Stimulated activated naive CD8-positive, alpha-beta T cell treated with anti-CD3 and anti-CD28 coated beads, Interleukin-15, amount 100 ng/mL, for 72 hours (primary cell): ENCODE results near the gene GTPBP1.

ENCODE experiments used
- ATAC-seq: fragments of 150-1000 bp; cut with Tn5 transposase; 2 replicates; pipeline ENCODE4 v1.10.0; 2021; ENCODE audit warnings: mild to moderate bottlenecking, moderate library complexity
- DNase-seq, 2 donors: peaks; one replicate each; pipeline ENCODE4 v3.0.0; 2021 to 2022
- H3K27ac Mint-ChIP-seq, 2 donors: one replicate each; pipeline ENCODE4 v1.8.0; 2022; ENCODE audit warnings: mild to moderate bottlenecking in 2 of 2, mixed read lengths in 2 of 2, moderate library complexity in 2 of 2
- H3K27me3 Mint-ChIP-seq: one replicate; pipeline ENCODE4 v1.8.0; 2022; ENCODE audit warnings: mixed read lengths
- H3K4me1 Mint-ChIP-seq: one replicate; pipeline ENCODE4 v1.8.0; 2022; ENCODE audit warnings: mild to moderate bottlenecking, mixed read lengths
- H3K4me3 Mint-ChIP-seq, 2 donors: one replicate each; pipeline ENCODE4 v1.8.0; 2022; ENCODE audit warnings: mild to moderate bottlenecking in 2 of 2, mixed read lengths in 2 of 2, moderate library complexity in 1 of 2
- H3K9me3 Mint-ChIP-seq, 2 donors: one replicate each; pipeline ENCODE4 v1.8.0; 2022; ENCODE audit warnings: mixed read lengths in 2 of 2

Gene GTPBP1

DNA sequence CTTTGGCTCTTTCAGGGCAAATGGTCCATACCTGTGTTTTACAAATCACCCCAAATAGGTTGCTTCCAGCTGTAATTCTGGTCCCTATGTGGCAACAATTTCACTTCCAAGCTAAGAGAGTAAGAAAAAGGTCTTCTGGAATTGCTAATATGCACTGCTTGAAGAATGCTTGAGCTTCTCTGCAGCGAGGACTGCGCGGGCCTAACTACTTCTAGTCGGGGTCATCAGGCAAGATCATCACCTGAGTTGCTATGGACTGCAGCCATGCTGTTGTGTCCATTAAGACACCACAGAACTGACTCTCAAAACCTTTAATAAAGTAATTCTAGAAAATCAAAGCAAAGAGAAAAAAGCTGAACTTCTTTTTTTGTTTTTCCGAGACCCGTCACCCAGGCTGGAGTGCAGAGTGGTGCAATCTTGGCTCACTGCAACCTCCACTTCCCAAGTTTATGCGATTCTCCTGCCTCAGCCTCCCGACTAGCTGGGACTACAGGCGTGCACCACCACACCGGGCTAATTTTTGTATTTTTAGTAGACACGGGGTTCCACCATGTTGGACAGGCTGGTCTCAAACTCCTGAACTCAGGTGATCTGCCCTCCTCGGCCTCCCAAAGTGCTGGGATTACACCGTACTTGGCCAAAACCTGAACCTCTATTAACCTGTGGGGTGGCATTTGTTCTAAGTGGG is 7.2 kb upstream of the GTPBP1 start:
- DNase-seq: no peak
- no peaks in the 10 kb centered on the region for H3K9me3 Mint-ChIP-seq
- H3K27ac Mint-ChIP-seq: peak overlapping the region in 1 of 2 donors; percentile 74
- H3K4me1 Mint-ChIP-seq: peaks cover 56% of the 10 kb centered on the region
- ATAC-seq: no peak
- H3K4me3 Mint-ChIP-seq: peak overlapping the region; percentile 91 to 98
- H3K27me3 Mint-ChIP-seq: no peaks in the 10 kb centered on the region

- DNase-seq (no peak), ATAC-seq (no peak)
- H3K27ac Mint-ChIP-seq: peak overlapping the region in 1 of 2 donors; percentile 69
- H3K9me3 Mint-ChIP-seq: no peaks in the 10 kb centered on the region
- H3K4me3 Mint-ChIP-seq: peak overlapping the region; percentile 91 to 98
- peaks cover 52% of the 10 kb centered on the region for H3K4me1 Mint-ChIP-seq
- H3K27me3 Mint-ChIP-seq: no peaks in the 10 kb centered on the region
These were observed 6.6 kb upstream of the GTPBP1 start for GRCh38 chr22:38699143-38699542.

GRCh38 chr22:38699784-38700183 is 6.0 kb upstream of the GTPBP1 start:
- DNase-seq (no peak), ATAC-seq (no peak)
- H3K9me3 Mint-ChIP-seq: no peaks in the 10 kb centered on the region
- no peaks in the 10 kb centered on the region for H3K27me3 Mint-ChIP-seq
- peak overlapping the region; percentile 91 to 98 for H3K4me3 Mint-ChIP-seq
- peak overlapping the region; percentile 40 to 95 for H3K27ac Mint-ChIP-seq
- peaks cover 49% of the 10 kb centered on the region for H3K4me1 Mint-ChIP-seq

DNA sequence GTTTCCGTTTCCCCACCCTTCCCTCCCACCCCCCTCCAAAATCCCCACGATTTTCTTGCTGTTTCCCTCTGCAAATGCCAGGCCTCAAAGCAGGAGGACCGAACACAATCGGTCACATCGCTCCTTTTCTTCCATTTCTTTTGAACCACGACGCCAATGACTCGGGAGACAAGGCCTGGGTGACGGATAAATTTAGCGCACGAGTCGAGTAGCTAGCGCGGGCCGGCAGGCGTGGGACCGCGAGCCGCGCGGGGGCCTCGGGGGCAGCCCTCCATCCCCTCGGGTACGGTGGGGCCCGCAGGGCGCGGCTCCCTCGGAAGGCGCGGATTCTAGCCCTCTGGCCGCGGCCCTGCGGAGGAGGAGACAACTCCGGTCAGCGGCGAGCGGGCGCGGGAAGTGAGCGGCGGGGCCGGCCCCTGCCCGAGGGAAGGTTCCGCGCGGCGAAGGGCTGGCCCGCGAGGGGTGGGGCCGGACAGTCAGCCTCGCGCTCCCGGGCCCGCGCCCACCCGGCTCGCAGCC is 5.4 kb upstream of the GTPBP1 start:
- ATAC-seq: peak; percentile 22
- Mint-ChIP-seq H3K4me1 (peaks cover 48% of the 10 kb centered on the region), H3K4me3 (peak overlapping the region; percentile 91 to 98), H3K27ac (peak overlapping the region; percentile 95 to 97), H3K27me3 (no peaks in the 10 kb centered on the region), H3K9me3 (no peaks in the 10 kb centered on the region)
- no peak for DNase-seq

GRCh38 chr22:38700789-38701628 is 4.7 kb upstream of the GTPBP1 start, which contains the start of gene JOSD1:
TSS of gene JOSD1 (minus strand) at chr22:38700943. CDS start at chr22:38699987, 956 bp downstream.
- peak; percentile 99 for DNase-seq

GRCh38 chr22:38704654-38705234 is 1.0 kb upstream of the GTPBP1 start:
- peak overlapping the region; percentile 93 to 95 for H3K27ac Mint-ChIP-seq
- no peak for DNase-seq
- H3K4me1 Mint-ChIP-seq: peaks cover 48% of the 10 kb centered on the region
- no peaks in the 10 kb centered on the region for H3K9me3 Mint-ChIP-seq
- H3K4me3 Mint-ChIP-seq: peak overlapping the region; percentile 86 to 87
- ATAC-seq: no peak
- no peaks in the 10 kb centered on the region for H3K27me3 Mint-ChIP-seq

More at GRCh38 chr22:38700789-38701628, 4.7 kb upstream of the GTPBP1 start, which contains the start of gene JOSD1:
- ATAC-seq: peak; percentile 65
- Mint-ChIP-seq H3K4me1 (peaks cover 47% of the 10 kb centered on the region), H3K9me3 (no peaks in the 10 kb centered on the region), H3K27ac (peak within 1 kb of the TSS; percentile 97), H3K27me3 (no peaks in the 10 kb centered on the region), H3K4me3 (peak within 1 kb of the TSS; percentile 91 to 98)

GRCh38 chr22:38706101-38706900 is 557 bp downstream of the GTPBP1 start:
- no peak for ATAC-seq
- Mint-ChIP-seq H3K9me3 (no peaks in the 10 kb centered on the region), H3K27ac (peak overlapping the region; percentile 89 to 95), H3K4me1 (peaks cover 54% of the 10 kb centered on the region), H3K27me3 (no peaks in the 10 kb centered on the region), H3K4me3 (peak overlapping the region; percentile 93 to 95)
- DNase-seq: peak in 1 of 2 donors; percentile 50

- ATAC-seq (no peak), DNase-seq (no peak)
- Mint-ChIP-seq H3K9me3 (no peaks in the 10 kb centered on the region), H3K4me3 (peak overlapping the region; percentile 93 to 95), H3K27me3 (no peaks in the 10 kb centered on the region), H3K27ac (peak overlapping the region; percentile 89 to 95), H3K4me1 (peaks cover 51% of the 10 kb centered on the region)
These were observed 1.1 kb downstream of the GTPBP1 start for GRCh38 chr22:38706901-38707195.

GRCh38 chr22:38707346-38707745 is 1.6 kb downstream of the GTPBP1 start:
- ATAC-seq (no peak), DNase-seq (no peak)
- H3K4me3 Mint-ChIP-seq: peak overlapping the region; percentile 93 to 95
- peak overlapping the region in 1 of 2 donors; percentile 89 for H3K27ac Mint-ChIP-seq
- H3K27me3 Mint-ChIP-seq: no peaks in the 10 kb centered on the region
- H3K4me1 Mint-ChIP-seq: peaks cover 54% of the 10 kb centered on the region
- H3K9me3 Mint-ChIP-seq: no peaks in the 10 kb centered on the region

- Mint-ChIP-seq H3K27me3 (no peaks in the 10 kb centered on the region), H3K4me1 (peaks cover 60% of the 10 kb centered on the region), H3K4me3 (peak overlapping the region; percentile 93 to 95), H3K9me3 (no peaks in the 10 kb centered on the region), H3K27ac (no peak overlapping the region)
- ATAC-seq: no peak
- no peak for DNase-seq
These were observed 2.2 kb downstream of the GTPBP1 start for GRCh38 chr22:38707984-38708383.

GRCh38 chr22:38709306-38709705 is 3.6 kb downstream of the GTPBP1 start:
- no peak overlapping the region for H3K27ac Mint-ChIP-seq
- ATAC-seq: no peak
- DNase-seq: no peak
- peak overlapping the region in 1 of 2 donors; percentile 14 for H3K4me3 Mint-ChIP-seq
- H3K4me1 Mint-ChIP-seq: peaks cover 72% of the 10 kb centered on the region
- H3K9me3 Mint-ChIP-seq: no peaks in the 10 kb centered on the region
- no peaks in the 10 kb centered on the region for H3K27me3 Mint-ChIP-seq

DNA sequence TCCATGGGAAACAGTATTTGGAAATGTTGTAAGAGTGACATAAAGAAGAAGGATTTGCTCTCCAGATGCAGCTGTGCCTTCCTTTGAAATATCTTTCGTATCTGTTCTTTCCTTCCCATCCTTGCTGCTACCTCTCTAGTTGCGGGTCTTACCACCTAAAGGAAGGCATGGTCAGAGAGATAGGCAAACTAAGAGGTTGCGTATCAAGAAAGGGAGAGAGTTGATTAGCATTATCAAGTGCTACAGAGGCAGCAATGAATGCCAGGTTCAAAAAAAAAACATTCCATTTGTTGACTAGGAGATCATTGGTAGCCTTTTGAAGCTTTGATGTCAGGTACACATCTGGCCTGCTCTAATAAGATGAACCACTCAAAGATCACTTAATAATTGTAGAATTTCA is 4.6 kb downstream of the GTPBP1 start:
- Mint-ChIP-seq H3K9me3 (no peaks in the 10 kb centered on the region), H3K4me3 (no peak overlapping the region), H3K27ac (no peak overlapping the region)

DNA sequence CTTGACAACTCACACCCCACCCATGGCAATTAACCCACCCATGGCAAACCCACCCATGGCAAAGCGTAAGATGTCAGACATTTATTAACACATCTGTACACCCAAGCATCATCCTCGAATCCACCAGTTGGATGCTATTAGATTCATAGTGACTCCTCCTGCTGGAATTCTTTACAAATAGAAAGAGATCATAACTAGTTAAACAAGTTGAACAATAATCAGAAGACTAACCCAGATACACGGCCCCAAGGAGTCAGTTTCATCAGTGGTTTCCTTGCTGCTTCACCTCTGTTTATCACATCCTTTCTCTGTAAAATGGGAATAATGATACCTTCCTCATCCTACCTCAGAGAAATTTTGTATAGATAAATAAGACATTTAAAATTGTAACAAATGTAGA is 5.1 kb downstream of the GTPBP1 start:
- Mint-ChIP-seq H3K9me3 (no peaks in the 10 kb centered on the region), H3K4me3 (no peak overlapping the region), H3K27me3 (no peaks in the 10 kb centered on the region), H3K4me1 (peaks cover 81% of the 10 kb centered on the region), H3K27ac (peak overlapping the region in 1 of 2 donors; percentile 63)
- ATAC-seq (no peak), DNase-seq (no peak)

More for the DNA sequence above, 4.6 kb downstream of the GTPBP1 start:
- DNase-seq: no peak
- peaks cover 77% of the 10 kb centered on the region for H3K4me1 Mint-ChIP-seq
- ATAC-seq: no peak
- no peaks in the 10 kb centered on the region for H3K27me3 Mint-ChIP-seq

DNA sequence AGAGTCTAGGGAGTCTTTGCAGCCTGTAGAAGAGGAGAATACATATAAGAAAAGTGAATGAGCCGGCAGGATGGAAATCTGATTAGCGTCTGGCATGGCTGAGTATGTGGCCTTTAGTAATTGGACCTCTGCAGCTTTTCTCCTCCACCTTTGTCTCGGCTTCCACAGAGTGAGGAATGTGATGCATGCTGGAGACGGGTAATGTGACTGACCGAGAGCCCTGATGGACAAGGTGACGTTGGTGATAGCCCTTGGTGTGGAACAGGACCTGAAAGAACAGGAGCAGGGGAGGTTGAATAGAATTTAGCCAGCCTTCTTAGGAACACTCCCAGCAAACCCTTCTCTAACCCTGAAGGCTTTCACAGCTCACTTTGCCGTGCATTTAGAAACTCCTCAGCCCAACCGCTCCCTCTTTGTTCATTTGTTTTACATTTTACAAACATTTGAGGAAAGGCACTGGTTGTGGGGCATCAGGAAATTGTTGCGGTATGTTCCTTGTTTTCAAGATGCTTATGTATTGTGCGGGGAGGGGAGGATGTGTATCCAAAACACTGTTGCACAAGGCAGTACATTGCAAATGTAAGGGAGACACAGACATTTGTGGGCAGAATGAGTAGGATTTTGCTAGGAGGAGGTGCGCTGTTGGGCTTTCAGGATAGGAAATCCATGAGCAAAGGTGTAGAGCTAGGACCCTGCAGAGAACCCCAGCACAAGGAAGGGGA is 6.9 kb downstream of the GTPBP1 start:
- Mint-ChIP-seq H3K9me3 (no peaks in the 10 kb centered on the region), H3K27me3 (no peaks in the 10 kb centered on the region), H3K27ac (no peak overlapping the region), H3K4me3 (no peak overlapping the region), H3K4me1 (peaks cover 71% of the 10 kb centered on the region)
- ATAC-seq: no peak
- no peak for DNase-seq
